GM23338 (cell line): Measurements from ENCODE around the gene MUC6. TPM values are rescaled to one million over a fixed set of nuclear protein-coding genes. Genes with fewer than 3 reads are reported as not detected.

ENCODE experiments used
- ATAC-seq: fragments of 200-7000 bp; cut with Tn5 transposase; 3 replicates; pipeline ENCODE4 v1.9.1; 2020
- DNase-seq: peaks from one replicate; pipeline ENCODE4 v3.0.0-alpha.2; 2015; ENCODE audit warnings: low spot score
- H2AFZ ChIP-seq: fragments of 200-600 bp; sonication (generic); 2 replicates; pipeline ENCODE4 v1.8.0; 2016; ENCODE audit warnings: antibody characterized with exemption, mild to moderate bottlenecking, moderate library complexity
- H3F3A ChIP-seq: fragments of 200-600 bp; sonication (generic); replicated peaks from 2 replicates; pipeline ENCODE4 v1.8.0; 2017; ENCODE audit warnings: antibody characterized with exemption, mixed run types, low read depth
- H3K27ac ChIP-seq: fragments of 200-600 bp; sonication (generic); 2 replicates; pipeline ENCODE4 v1.6.1; 2016; ENCODE audit warnings: low read depth
- H3K27me3 ChIP-seq: fragments of 200-600 bp; sonication (generic); 2 replicates; pipeline ENCODE4 v1.8.0; 2016; ENCODE audit warnings: mild to moderate bottlenecking, mixed run types, moderate library complexity; ENCODE audit not compliant: insufficient read depth
- H3K36me3 ChIP-seq: fragments of 200-600 bp; sonication (generic); 2 replicates; pipeline ENCODE4 v1.8.0; 2016; ENCODE audit warnings: mild to moderate bottlenecking; ENCODE audit not compliant: insufficient read depth
- H3K4me1 ChIP-seq: fragments of 200-600 bp; sonication (generic); 2 replicates; pipeline ENCODE4 v1.8.0; 2016; ENCODE audit warnings: mild to moderate bottlenecking, moderate library complexity; ENCODE audit not compliant: insufficient read depth
- H3K4me2 ChIP-seq: fragments of 200-600 bp; sonication (generic); 2 replicates; pipeline ENCODE4 v1.7.1; 2017; ENCODE audit warnings: mixed run types
- H3K4me3 ChIP-seq: fragments of 200-600 bp; sonication (generic); 2 replicates; pipeline ENCODE4 v1.6.1; 2016; ENCODE audit warnings: mixed run types
- H3K79me2 ChIP-seq: fragments of 200-600 bp; sonication (generic); replicated peaks from 2 replicates; pipeline ENCODE4 v1.8.0; 2017; ENCODE audit warnings: mild to moderate bottlenecking; ENCODE audit not compliant: insufficient read depth
- H3K9me2 ChIP-seq: fragments of 200-600 bp; sonication (generic); 2 replicates; pipeline ENCODE4 v1.8.0; 2017; ENCODE audit not compliant: insufficient read depth
- H4K20me1 ChIP-seq: fragments of 200-600 bp; sonication (generic); replicated peaks from 2 replicates; pipeline ENCODE4 v1.8.0; 2017; ENCODE audit warnings: mild to moderate bottlenecking; ENCODE audit not compliant: insufficient read depth
- H3K27ac Mint-ChIP-seq: 2 replicates; pipeline ENCODE4 v1.8.0; 2020; ENCODE audit warnings: inconsistent platforms, mild to moderate bottlenecking, moderate library complexity, mixed read lengths
- H3K27me3 Mint-ChIP-seq: 3 replicates; pipeline ENCODE4 v1.8.0; 2022; ENCODE audit warnings: low read depth, mild to moderate bottlenecking, moderate library complexity, mixed read lengths, inconsistent platforms; ENCODE audit not compliant: insufficient read depth, poor library complexity
- H3K36me3 Mint-ChIP-seq: 3 replicates; pipeline ENCODE4 v1.8.0; 2021; ENCODE audit warnings: low read depth, mild to moderate bottlenecking, inconsistent platforms, moderate library complexity, mixed read lengths
- H3K4me1 Mint-ChIP-seq: 3 replicates; pipeline ENCODE4 v1.8.0; 2020; ENCODE audit warnings: mild to moderate bottlenecking, inconsistent platforms, mixed read lengths
- H3K4me3 Mint-ChIP-seq: 3 replicates; pipeline ENCODE4 v1.8.0; 2021; ENCODE audit warnings: moderate library complexity, mild to moderate bottlenecking, inconsistent platforms, mixed read lengths
- H3K9me3 Mint-ChIP-seq: 3 replicates; pipeline ENCODE4 v1.8.0; 2020; ENCODE audit warnings: moderate library complexity, mild to moderate bottlenecking, inconsistent platforms, mixed read lengths
- CREB1 ChIP-seq: fragments of 250-450 bp; sonication (Bioruptor Pico); IDR thresholded peaks from 2 replicates; pipeline ENCODE4 v1.5.0; 2020; ENCODE audit warnings: low read depth, mild to moderate bottlenecking, moderate library complexity
- CTCF ChIP-seq, 2 experiments: fragments of 200-600 bp in 1 of 2; sonication (generic) in 1 of 2; conservative IDR thresholded peaks; 2 replicates each; pipeline versions ENCODE4 v1.5.1 to v1.6.1; 2016 to 2017; ENCODE audit warnings: antibody characterized with exemption in 2 of 2, low read depth in 2 of 2, mild to moderate bottlenecking in 2 of 2, moderate library complexity in 1 of 2
- ETS1 ChIP-seq: IDR thresholded peaks from 2 replicates; pipeline ENCODE4 v1.6.1; 2016; ENCODE audit warnings: antibody characterized with exemption
- EZH2 ChIP-seq: fragments of 200-600 bp; sonication (generic); IDR thresholded peaks from one replicate; pipeline ENCODE4 v1.8.0; 2017; ENCODE audit warnings: antibody characterized with exemption, mild to moderate bottlenecking, low read depth; ENCODE audit not compliant: unreplicated experiment
- EZH2phosphoT487 ChIP-seq: fragments of 200-600 bp; sonication (generic); IDR thresholded peaks from one replicate; pipeline ENCODE4 v1.8.1; 2018; ENCODE audit warnings: antibody characterized with exemption; ENCODE audit not compliant: unreplicated experiment
- JUNB ChIP-seq: IDR thresholded peaks from one replicate; pipeline ENCODE4 v1.6.1; 2016; ENCODE audit warnings: antibody characterized with exemption; ENCODE audit not compliant: unreplicated experiment
- NANOG ChIP-seq: IDR thresholded peaks from 2 replicates; pipeline ENCODE4 v1.6.1; 2016; ENCODE audit warnings: antibody characterized with exemption, borderline replicate concordance
- POLR2AphosphoS5 ChIP-seq: IDR thresholded peaks from 2 replicates; pipeline ENCODE4 v1.6.1; 2016; ENCODE audit warnings: antibody characterized with exemption, low read depth
- STAT1 ChIP-seq: IDR thresholded peaks from one replicate; pipeline ENCODE4 v1.6.1; 2016; ENCODE audit warnings: antibody characterized with exemption; ENCODE audit not compliant: unreplicated experiment
- ZNF114 ChIP-seq: fragments of 250-450 bp; sonication (Bioruptor Pico); IDR thresholded peaks from 2 replicates; pipeline ENCODE4 v1.5.0; 2020; ENCODE audit warnings: mild to moderate bottlenecking, moderate library complexity
- ZNF331 ChIP-seq: fragments of 250-450 bp; sonication (Bioruptor Pico); IDR thresholded peaks from 2 replicates; pipeline ENCODE4 v1.5.0; 2020; ENCODE audit warnings: low read depth, mild to moderate bottlenecking, moderate library complexity
- polyA plus RNA-seq: library from polyadenylated mRNA; unstranded; fragments of >200 nt; fragmentation: Nextera tagmentation; extraction: Ambion mirVana; gene quantifications from 2 replicates; pipeline ENCODE4 v1.2.1, GENCODE V29; 2016
- total RNA-seq: library from RNA; depleted of rRNA; stranded (reverse); fragments of >200 nt; shearing (Covaris generic); gene quantifications from 2 replicates; pipeline ENCODE4 v1.2.3, GENCODE V29; 2014
- TF ChIP-seq, protein P1 (sequence below): IDR thresholded peaks from one replicate; pipeline ENCODE4 v1.6.1; 2018; ENCODE audit warnings: antibody characterized with exemption; ENCODE audit not compliant: unreplicated experiment

The MUC6 gene
- total and polyA plus RNA-seq, 2 experiments from 2014 or later = not detected

GRCh38 chr11:1072116-1072820 is 35.8 kb upstream of the MUC6 start:
- H3K9me3 Mint-ChIP-seq = no peaks in the 10 kb centered on the region
- Histone ChIP-seq H3K4me2 (no peak overlapping the region), H4K20me1 (no peaks in the 10 kb centered on the region), H3K36me3 (no peaks in the 10 kb centered on the region), H3K79me2 (no peaks in the 10 kb centered on the region), H3F3A (no peaks in the 10 kb centered on the region), H3K27me3 (no peaks in the 10 kb centered on the region), H3K27ac (no peak overlapping the region), H3K4me3 (no peak overlapping the region), H3K9me2 (no peaks in the 10 kb centered on the region), H2AFZ (no peak overlapping the region), H3K4me1 (no peaks in the 10 kb centered on the region)
- ATAC-seq (no peak), DNase-seq (no peak)
- TF ChIP-seq POLR2AphosphoS5 (no peak), STAT1 (no peak), NANOG (no peak), CREB1 (no peak), EZH2phosphoT487 (no peak), ZNF331 (no peak), EZH2 (no peak), ZNF114 (CRISPR knock-in tag) (no peak)
- TF ChIP-seq, protein P1, sequence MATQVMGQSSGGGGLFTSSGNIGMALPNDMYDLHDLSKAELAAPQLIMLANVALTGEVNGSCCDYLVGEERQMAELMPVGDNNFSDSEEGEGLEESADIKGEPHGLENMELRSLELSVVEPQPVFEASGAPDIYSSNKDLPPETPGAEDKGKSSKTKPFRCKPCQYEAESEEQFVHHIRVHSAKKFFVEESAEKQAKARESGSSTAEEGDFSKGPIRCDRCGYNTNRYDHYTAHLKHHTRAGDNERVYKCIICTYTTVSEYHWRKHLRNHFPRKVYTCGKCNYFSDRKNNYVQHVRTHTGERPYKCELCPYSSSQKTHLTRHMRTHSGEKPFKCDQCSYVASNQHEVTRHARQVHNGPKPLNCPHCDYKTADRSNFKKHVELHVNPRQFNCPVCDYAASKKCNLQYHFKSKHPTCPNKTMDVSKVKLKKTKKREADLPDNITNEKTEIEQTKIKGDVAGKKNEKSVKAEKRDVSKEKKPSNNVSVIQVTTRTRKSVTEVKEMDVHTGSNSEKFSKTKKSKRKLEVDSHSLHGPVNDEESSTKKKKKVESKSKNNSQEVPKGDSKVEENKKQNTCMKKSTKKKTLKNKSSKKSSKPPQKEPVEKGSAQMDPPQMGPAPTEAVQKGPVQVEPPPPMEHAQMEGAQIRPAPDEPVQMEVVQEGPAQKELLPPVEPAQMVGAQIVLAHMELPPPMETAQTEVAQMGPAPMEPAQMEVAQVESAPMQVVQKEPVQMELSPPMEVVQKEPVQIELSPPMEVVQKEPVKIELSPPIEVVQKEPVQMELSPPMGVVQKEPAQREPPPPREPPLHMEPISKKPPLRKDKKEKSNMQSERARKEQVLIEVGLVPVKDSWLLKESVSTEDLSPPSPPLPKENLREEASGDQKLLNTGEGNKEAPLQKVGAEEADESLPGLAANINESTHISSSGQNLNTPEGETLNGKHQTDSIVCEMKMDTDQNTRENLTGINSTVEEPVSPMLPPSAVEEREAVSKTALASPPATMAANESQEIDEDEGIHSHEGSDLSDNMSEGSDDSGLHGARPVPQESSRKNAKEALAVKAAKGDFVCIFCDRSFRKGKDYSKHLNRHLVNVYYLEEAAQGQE = no peak
- H3K4me3 Mint-ChIP-seq = no peak overlapping the region
- H3K36me3 Mint-ChIP-seq = no peaks in the 10 kb centered on the region
- no peak overlapping the region for H3K27ac Mint-ChIP-seq
- peaks cover 4% of the 10 kb centered on the region for H3K27me3 Mint-ChIP-seq
- no peaks in the 10 kb centered on the region for H3K4me1 Mint-ChIP-seq

GRCh38 chr11:1071571-1072115 is 35.1 kb upstream of the MUC6 start:
- no peaks in the 10 kb centered on the region for H3F3A ChIP-seq
- H3K27ac ChIP-seq = no peak overlapping the region
- H3K36me3 ChIP-seq = no peaks in the 10 kb centered on the region
- no peak overlapping the region for H3K4me2 ChIP-seq
- no peaks in the 10 kb centered on the region for H3K4me1 Mint-ChIP-seq
- ATAC-seq (no peak), DNase-seq (no peak)
- no peaks in the 10 kb centered on the region for H3K9me3 Mint-ChIP-seq
- no peak overlapping the region for H3K4me3 Mint-ChIP-seq
- no peaks in the 10 kb centered on the region for H4K20me1 ChIP-seq
- H3K36me3 Mint-ChIP-seq = no peaks in the 10 kb centered on the region
- no peaks in the 10 kb centered on the region for H3K4me1 ChIP-seq
- peaks cover 4% of the 10 kb centered on the region for H3K27me3 Mint-ChIP-seq
- no peak overlapping the region for H3K4me3 ChIP-seq
- H3K79me2 ChIP-seq = no peaks in the 10 kb centered on the region
- H3K9me2 ChIP-seq = no peaks in the 10 kb centered on the region
- H3K27ac Mint-ChIP-seq = no peak overlapping the region
- no peak overlapping the region for H2AFZ ChIP-seq
- H3K27me3 ChIP-seq = no peaks in the 10 kb centered on the region
- TF ChIP-seq, protein P1 = no peak
- TF ChIP-seq CREB1 (no peak), STAT1 (no peak), CTCF (conservative IDR thresholded peaks at IDR 0.05; ENCODE audit: low read depth in 2 of 2) (no peak), EZH2phosphoT487 (no peak), EZH2 (no peak), NANOG (no peak), POLR2AphosphoS5 (no peak), ZNF114 (CRISPR knock-in tag) (no peak), ETS1 (no peak), JUNB (no peak), ZNF331 (no peak)
